ENCODE data around the gene SGCE.

SGCE gene

DNA sequence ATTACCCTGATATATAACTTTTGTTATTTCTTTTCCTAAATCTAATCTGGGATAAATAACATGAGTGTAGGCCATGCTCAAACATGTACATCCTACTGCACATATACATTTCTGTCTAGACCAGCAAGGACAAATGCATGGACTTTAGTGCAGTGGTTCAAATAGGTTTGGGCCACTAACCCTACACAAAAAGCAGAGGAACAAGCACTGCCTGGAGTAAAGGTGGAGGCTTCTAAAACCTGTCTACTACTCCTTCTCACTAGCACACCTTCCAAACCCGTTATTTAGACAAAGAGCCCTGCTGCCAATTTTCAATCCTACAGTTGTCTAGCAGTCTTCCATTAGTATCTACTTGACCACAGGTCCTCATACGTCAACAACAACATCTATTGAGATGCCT lies 34.8 kb downstream of the SGCE start:
- Histone ChIP-seq H3K9me3 (ENCODE audit: insufficient read depth, low read depth, low read length) (no peaks in the 10 kb centered on the region), H3K9ac (ENCODE audit: low read depth, low read length, poor library complexity, severe bottlenecking) (peak overlapping the region; percentile 2), H2AFZ (ENCODE audit: low read length) (no peak overlapping the region), H3K79me2 (ENCODE audit: insufficient read depth, low read length) (no peaks in the 10 kb centered on the region), H3F3A (ENCODE audit: low read depth) (no peaks in the 10 kb centered on the region), H3K4me3 (ENCODE audit: low read length, poor library complexity, severe bottlenecking) (peak overlapping the region; percentile 32), H4K20me1 (ENCODE audit: insufficient read depth, low read length, poor library complexity, severe bottlenecking) (no peaks in the 10 kb centered on the region), H3K36me3 (ENCODE audit: insufficient read depth, low read length) (no peaks in the 10 kb centered on the region), H3K27me3 (ENCODE audit: insufficient read depth, low read length, poor library complexity, severe bottlenecking) (no peaks in the 10 kb centered on the region), H3K4me2 (ENCODE audit: low read depth, low read length, poor library complexity, severe bottlenecking) (peak overlapping the region; percentile 64), H3K9me2 (replicated peaks; ENCODE audit: low read depth, low read length) (no peaks in the 10 kb centered on the region), H3K4me1 (ENCODE audit: insufficient read depth, low read length, poor library complexity, severe bottlenecking) (peaks cover 18% of the 10 kb centered on the region)
- no peak for TF ChIP-seq EZH2phosphoT487 (IDR thresholded peaks at IDR 0.05; ENCODE audit: borderline replicate concordance)
- TF ChIP-seq, protein P1, sequence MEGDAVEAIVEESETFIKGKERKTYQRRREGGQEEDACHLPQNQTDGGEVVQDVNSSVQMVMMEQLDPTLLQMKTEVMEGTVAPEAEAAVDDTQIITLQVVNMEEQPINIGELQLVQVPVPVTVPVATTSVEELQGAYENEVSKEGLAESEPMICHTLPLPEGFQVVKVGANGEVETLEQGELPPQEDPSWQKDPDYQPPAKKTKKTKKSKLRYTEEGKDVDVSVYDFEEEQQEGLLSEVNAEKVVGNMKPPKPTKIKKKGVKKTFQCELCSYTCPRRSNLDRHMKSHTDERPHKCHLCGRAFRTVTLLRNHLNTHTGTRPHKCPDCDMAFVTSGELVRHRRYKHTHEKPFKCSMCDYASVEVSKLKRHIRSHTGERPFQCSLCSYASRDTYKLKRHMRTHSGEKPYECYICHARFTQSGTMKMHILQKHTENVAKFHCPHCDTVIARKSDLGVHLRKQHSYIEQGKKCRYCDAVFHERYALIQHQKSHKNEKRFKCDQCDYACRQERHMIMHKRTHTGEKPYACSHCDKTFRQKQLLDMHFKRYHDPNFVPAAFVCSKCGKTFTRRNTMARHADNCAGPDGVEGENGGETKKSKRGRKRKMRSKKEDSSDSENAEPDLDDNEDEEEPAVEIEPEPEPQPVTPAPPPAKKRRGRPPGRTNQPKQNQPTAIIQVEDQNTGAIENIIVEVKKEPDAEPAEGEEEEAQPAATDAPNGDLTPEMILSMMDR (conservative IDR thresholded peaks at IDR 0.05; ENCODE audit: low read length), result no peak

DNA sequence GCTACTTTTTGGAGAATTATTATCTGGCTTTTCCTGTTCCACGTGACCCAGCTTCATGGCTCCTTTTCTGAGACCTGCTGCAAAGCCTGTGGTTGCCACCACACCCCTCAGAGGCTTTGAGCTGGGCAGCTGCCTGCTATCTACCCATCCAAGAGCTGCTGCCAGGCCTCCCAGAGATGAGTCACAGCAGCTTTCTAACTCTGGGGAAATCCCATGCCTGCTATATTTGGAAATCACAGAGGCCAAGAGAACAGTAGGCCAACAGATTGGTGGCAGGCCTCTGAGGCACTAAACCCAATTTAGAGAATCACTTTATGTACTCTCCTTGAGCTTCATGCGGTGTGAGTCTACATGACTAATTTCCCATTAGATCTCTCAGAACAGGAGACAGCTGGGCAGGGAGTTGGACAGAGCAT lies 35.2 kb downstream of the SGCE start:
- Histone ChIP-seq H3K9me2 (replicated peaks; ENCODE audit: low read depth, low read length) (no peaks in the 10 kb centered on the region), H3K4me1 (ENCODE audit: insufficient read depth, low read length, poor library complexity, severe bottlenecking) (peaks cover 18% of the 10 kb centered on the region), H2AFZ (ENCODE audit: low read length) (no peak overlapping the region), H3K79me2 (ENCODE audit: insufficient read depth, low read length) (no peaks in the 10 kb centered on the region), H3K36me3 (ENCODE audit: insufficient read depth, low read length) (no peaks in the 10 kb centered on the region), H3F3A (ENCODE audit: low read depth) (no peaks in the 10 kb centered on the region), H4K20me1 (ENCODE audit: insufficient read depth, low read length, poor library complexity, severe bottlenecking) (no peaks in the 10 kb centered on the region), H3K4me2 (ENCODE audit: low read depth, low read length, poor library complexity, severe bottlenecking) (peak overlapping the region; percentile 64), H3K9ac (ENCODE audit: low read depth, low read length, poor library complexity, severe bottlenecking) (no peak overlapping the region), H3K27me3 (ENCODE audit: insufficient read depth, low read length, poor library complexity, severe bottlenecking) (no peaks in the 10 kb centered on the region), H3K9me3 (ENCODE audit: insufficient read depth, low read depth, low read length) (no peaks in the 10 kb centered on the region), H3K4me3 (ENCODE audit: low read length, poor library complexity, severe bottlenecking) (peak overlapping the region; percentile 32)
- TF ChIP-seq EZH2phosphoT487 (IDR thresholded peaks at IDR 0.05; ENCODE audit: borderline replicate concordance), result no peak
- TF ChIP-seq, protein P1 (conservative IDR thresholded peaks at IDR 0.05; ENCODE audit: low read length), result no peak

DNA sequence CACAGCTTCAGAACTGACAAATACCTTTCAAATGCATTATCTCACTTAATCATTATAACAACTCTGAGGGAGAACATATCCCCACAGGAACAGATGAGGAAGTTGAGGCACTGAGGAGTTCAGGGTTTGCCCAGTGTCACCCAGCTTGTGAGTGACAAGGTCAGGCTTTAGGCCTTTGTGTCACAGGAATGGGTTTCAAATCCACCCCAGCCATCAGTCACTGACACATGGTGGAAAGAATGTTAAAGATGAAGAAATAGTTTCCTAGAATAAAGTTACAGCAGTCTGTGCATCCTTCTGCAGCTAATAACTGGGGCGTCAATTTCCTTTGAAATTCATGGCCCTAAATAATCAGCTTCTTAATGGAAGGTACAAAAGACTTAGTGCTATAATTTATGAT lies 37.8 kb downstream of the SGCE start:
- Histone ChIP-seq H3K79me2 (ENCODE audit: insufficient read depth, low read length) (no peaks in the 10 kb centered on the region), H3K4me1 (ENCODE audit: insufficient read depth, low read length, poor library complexity, severe bottlenecking) (peaks cover 18% of the 10 kb centered on the region), H3K9ac (ENCODE audit: low read depth, low read length, poor library complexity, severe bottlenecking) (no peak overlapping the region), H3K27me3 (ENCODE audit: insufficient read depth, low read length, poor library complexity, severe bottlenecking) (no peaks in the 10 kb centered on the region), H3K36me3 (ENCODE audit: insufficient read depth, low read length) (no peaks in the 10 kb centered on the region), H3K4me3 (ENCODE audit: low read length, poor library complexity, severe bottlenecking) (no peak overlapping the region), H3F3A (ENCODE audit: low read depth) (no peaks in the 10 kb centered on the region), H3K9me3 (ENCODE audit: insufficient read depth, low read depth, low read length) (no peaks in the 10 kb centered on the region), H3K4me2 (ENCODE audit: low read depth, low read length, poor library complexity, severe bottlenecking) (no peak overlapping the region), H4K20me1 (ENCODE audit: insufficient read depth, low read length, poor library complexity, severe bottlenecking) (no peaks in the 10 kb centered on the region), H3K9me2 (replicated peaks; ENCODE audit: low read depth, low read length) (no peaks in the 10 kb centered on the region), H2AFZ (ENCODE audit: low read length) (no peak overlapping the region)
- TF ChIP-seq, protein P1 (conservative IDR thresholded peaks at IDR 0.05; ENCODE audit: low read length), result no peak
- no peak for TF ChIP-seq EZH2phosphoT487 (IDR thresholded peaks at IDR 0.05; ENCODE audit: borderline replicate concordance)

Data from Loucy (cell line).